HEK293T (cell line): ENCODE measurements around the gene BMAL1.

Source experiments
- ARNT ChIP-seq: fragments of 450-650 bp; IDR thresholded peaks from 2 replicates; pipeline ENCODE4 v1.6.1; 2017; ENCODE audit warnings: mild to moderate bottlenecking
- CTBP1 ChIP-seq: fragments of 450-650 bp; IDR thresholded peaks from 2 replicates; pipeline ENCODE4 v1.6.1; 2016; ENCODE audit warnings: borderline replicate concordance
- ELF4 ChIP-seq: fragments of 450-650 bp; IDR thresholded peaks from 2 replicates; pipeline ENCODE4 v1.6.1; 2017; ENCODE audit warnings: antibody characterized with exemption
- FOXA1 ChIP-seq: fragments of 450-650 bp; IDR thresholded peaks from 2 replicates; pipeline ENCODE4 v1.6.1; 2016; ENCODE audit warnings: mild to moderate bottlenecking
- FOXM1 ChIP-seq: fragments of 450-650 bp; IDR thresholded peaks from 2 replicates; pipeline ENCODE4 v1.6.1; 2017; ENCODE audit warnings: mild to moderate bottlenecking, borderline replicate concordance
- HDGF ChIP-seq: fragments of 450-650 bp; IDR thresholded peaks from 2 replicates; pipeline ENCODE4 v1.6.1; 2017; ENCODE audit warnings: antibody characterized with exemption, borderline replicate concordance
- L3MBTL2 ChIP-seq: fragments of 450-650 bp; conservative IDR thresholded peaks from 2 replicates; pipeline ENCODE4 v1.6.1; 2016; ENCODE audit warnings: mild to moderate bottlenecking
- SP1 ChIP-seq: fragments of 450-650 bp; IDR thresholded peaks from 2 replicates; pipeline ENCODE4 v1.6.1; 2017
- SUZ12 ChIP-seq: fragments of 450-650 bp; IDR thresholded peaks from 2 replicates; pipeline ENCODE4 v1.6.1; 2016; ENCODE audit warnings: mild to moderate bottlenecking

DNA sequence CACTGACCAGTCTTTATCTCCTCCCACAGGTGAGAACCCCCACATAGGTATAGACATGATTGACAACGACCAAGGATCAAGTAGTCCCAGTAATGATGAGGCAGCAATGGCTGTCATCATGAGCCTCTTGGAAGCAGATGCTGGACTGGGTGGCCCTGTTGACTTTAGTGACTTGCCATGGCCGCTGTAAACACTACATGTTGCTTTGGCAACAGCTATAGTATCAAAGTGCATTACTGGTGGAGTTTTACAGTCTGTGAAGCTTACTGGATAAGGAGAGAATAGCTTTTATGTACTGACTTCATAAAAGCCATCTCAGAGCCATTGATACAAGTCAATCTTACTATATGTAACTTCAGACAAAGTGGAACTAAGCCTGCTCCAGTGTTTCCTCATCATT is 109.0 kb downstream of the BMAL1 start:
- TF ChIP-seq HDGF (no peak), SP1 (no peak), CTBP1 (no peak), L3MBTL2 (no peak), ELF4 (no peak), ARNT (no peak), SUZ12 (no peak), FOXA1 (no peak), FOXM1 (no peak)
